GM08714 (cell line): Measurements from ENCODE around the gene SPEG.

Source experiments
- H3K4me3 ChIP-seq: fragments of 200-500 bp; sonication (Bioruptor generic); 2 replicates; pipeline ENCODE4 v1.5.1; 2014; ENCODE audit warnings: mild to moderate bottlenecking, low read length, inconsistent platforms
- ZNF274 ChIP-seq: IDR thresholded peaks from 2 replicates; pipeline ENCODE4 v1.6.1; 2012; ENCODE audit warnings: mild to moderate bottlenecking, low read depth, low read length

SPEG gene

DNA sequence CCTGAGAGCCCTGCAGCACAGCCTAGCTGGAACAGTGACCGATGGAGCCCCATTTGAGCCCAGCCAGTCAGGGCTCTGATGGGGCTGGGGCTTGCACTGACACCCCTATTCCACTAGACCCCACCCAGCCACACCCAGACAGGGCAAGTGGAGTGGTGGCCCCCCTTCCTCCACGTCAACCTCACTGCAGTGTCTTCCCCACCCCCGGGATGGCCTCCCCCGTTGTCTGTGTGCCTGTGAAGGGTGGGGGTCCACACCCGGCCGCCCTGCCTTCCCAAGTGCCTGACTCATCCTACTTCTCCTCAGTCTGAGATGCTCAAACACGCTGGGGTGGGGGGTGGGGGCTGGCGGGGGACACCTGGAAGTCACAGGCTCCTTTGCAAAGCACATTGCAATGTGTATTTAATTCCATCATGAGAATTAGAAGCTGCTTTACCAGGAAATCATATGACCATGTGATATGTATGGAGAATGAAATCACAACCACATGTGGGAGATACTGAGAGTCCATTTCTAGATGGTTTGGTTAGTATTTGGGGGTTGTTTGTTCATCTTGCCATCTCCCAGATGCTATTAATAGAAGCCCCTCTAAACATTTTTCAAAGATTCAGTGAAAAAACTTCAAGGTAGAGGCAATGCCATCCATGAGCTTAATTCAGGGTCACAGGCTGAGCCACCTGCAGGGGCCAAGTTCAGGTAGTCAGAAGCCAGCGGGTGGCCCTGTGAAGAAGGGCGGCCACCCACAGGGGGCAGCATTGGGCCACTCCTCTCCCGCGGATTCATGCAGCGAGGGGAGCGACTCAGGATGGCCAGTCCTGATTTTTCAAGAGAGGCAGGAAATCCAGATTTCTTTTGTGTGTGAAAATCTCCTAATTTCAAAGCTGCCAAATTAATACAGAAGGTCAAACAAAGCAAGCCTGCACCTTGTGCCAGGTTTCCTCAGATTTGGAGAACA, 41.3 kb downstream of the SPEG start:
- H3K4me3 ChIP-seq: no peak overlapping the region
- TF ChIP-seq ZNF274: no peak

DNA sequence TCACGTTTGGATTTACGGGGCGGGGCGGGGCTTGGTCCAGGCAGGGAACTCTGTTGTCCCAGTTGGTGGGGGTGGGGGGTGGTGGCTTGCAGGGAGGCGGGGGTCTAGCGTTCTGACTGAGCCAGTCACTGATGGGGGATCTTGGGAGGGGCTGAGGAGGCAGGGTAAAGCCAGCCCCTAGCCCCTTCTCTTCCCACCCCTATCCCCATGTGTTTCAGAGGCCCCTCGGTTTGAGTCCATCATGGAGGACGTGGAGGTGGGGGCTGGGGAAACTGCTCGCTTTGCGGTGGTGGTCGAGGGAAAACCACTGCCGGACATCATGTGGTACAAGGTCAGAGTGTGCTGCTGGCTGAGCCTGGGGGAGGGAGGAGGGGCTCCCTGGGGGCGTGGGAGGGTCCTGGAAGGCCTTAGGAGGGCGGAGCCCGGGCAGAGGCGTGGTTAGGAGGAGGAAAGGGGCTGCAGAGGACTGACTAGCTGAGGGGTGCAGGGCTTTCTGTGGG, 42.1 kb downstream of the SPEG start:
- TF ChIP-seq ZNF274: no peak
- H3K4me3 ChIP-seq: no peak overlapping the region

DNA sequence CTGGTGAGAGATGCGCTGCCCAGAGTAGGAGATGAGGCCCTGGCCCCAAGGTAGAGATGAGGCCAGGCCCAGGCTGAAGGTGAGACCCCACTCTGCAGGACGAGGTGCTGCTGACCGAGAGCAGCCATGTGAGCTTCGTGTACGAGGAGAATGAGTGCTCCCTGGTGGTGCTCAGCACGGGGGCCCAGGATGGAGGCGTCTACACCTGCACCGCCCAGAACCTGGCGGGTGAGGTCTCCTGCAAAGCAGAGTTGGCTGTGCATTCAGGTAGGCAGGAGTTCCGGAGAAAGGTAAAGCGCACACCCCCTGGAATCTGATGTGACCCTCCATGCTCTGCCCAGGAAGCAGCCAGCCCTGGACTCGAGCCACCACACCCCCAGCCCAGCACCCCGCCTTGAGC, 42.5 kb downstream of the SPEG start:
- H3K4me3 ChIP-seq: no peak overlapping the region
- no peak for TF ChIP-seq ZNF274

DNA sequence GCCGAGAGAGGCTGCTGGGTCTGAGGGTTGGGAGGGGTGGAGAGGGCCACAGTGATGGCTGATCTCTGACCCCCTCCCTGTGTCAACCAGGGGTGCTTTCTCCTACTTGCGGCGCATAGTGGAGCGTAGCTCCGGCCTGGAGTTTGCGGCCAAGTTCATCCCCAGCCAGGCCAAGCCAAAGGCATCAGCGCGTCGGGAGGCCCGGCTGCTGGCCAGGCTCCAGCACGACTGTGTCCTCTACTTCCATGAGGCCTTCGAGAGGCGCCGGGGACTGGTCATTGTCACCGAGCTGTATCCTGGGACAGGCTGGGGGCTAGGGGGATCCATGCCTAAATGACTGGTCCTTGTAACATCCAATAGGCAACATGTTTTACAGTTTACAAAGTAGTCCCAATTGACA, 43.2 kb downstream of the SPEG start:
- no peak for TF ChIP-seq ZNF274

DNA sequence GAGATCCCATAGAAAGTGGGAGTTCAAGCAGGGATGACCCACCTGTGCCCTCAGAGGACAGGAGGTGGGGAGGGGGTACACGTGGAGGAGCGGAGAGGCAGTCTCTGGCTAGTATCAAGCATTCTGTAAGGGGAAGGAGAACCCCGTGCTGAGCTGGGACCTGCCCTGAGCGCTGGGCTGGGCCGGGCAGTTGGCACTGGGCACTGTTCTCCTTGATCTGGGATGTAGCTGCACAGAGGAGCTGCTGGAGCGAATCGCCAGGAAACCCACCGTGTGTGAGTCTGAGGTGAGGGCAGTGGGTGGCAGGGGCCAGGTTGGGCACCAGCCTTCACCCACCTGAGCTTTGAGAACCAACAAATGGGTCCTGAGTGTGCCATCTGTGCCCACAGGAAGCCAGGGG, 44.3 kb downstream of the SPEG start:
- no peak for TF ChIP-seq ZNF274

More for the DNA sequence above, 43.2 kb downstream of the SPEG start:
- no peak overlapping the region for H3K4me3 ChIP-seq

DNA sequence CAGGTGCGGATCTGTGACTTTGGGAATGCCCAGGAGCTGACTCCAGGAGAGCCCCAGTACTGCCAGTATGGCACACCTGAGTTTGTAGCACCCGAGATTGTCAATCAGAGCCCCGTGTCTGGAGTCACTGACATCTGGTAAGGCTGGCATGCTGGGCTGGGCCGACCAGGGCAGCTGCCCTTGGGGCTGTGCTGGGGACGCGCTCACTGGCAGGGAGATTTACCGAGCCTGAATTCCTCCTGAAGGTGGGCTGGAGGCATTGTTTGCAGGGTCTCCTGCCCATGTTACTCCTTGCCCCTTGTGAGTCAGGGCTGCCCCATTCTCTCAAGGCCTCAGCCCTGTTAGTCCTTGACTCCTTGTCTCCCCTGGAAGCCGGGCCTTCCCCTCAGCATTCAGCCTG, 45.4 kb downstream of the SPEG start:
- no peak for TF ChIP-seq ZNF274

More for the DNA sequence above, 44.3 kb downstream of the SPEG start:
- H3K4me3 ChIP-seq: no peak overlapping the region

DNA sequence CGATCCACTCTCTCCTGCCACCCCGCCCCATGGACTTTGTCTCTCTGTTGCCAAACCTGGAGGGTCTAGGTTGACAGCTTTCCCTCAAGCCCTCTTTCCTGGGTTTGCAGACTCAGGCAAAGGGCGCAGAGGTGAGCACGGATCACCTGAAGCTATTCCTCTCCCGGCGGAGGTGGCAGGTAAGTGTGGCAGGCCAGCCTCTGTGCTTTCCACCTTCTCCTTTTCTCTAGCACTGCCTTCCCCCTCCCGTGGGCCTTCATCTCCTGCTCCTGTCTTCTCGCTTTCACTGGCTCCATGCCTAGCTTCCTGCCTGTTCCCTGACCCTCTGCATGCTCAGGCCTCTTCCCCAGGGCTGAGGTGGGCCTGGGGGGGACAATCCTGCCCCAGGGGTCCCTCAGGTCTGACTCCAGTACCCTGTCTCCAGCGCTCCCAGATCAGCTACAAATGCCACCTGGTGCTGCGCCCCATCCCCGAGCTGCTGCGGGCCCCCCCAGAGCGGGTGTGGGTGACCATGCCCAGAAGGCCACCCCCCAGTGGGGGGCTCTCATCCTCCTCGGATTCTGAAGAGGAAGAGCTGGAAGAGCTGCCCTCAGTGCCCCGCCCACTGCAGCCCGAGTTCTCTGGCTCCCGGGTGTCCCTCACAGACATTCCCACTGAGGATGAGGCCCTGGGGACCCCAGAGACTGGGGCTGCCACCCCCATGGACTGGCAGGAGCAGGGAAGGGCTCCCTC, 48.2 kb downstream of the SPEG start:
- H3K4me3 ChIP-seq: no peak overlapping the region
- no peak for TF ChIP-seq ZNF274

More for the DNA sequence above, 45.4 kb downstream of the SPEG start:
- H3K4me3 ChIP-seq: no peak overlapping the region

DNA sequence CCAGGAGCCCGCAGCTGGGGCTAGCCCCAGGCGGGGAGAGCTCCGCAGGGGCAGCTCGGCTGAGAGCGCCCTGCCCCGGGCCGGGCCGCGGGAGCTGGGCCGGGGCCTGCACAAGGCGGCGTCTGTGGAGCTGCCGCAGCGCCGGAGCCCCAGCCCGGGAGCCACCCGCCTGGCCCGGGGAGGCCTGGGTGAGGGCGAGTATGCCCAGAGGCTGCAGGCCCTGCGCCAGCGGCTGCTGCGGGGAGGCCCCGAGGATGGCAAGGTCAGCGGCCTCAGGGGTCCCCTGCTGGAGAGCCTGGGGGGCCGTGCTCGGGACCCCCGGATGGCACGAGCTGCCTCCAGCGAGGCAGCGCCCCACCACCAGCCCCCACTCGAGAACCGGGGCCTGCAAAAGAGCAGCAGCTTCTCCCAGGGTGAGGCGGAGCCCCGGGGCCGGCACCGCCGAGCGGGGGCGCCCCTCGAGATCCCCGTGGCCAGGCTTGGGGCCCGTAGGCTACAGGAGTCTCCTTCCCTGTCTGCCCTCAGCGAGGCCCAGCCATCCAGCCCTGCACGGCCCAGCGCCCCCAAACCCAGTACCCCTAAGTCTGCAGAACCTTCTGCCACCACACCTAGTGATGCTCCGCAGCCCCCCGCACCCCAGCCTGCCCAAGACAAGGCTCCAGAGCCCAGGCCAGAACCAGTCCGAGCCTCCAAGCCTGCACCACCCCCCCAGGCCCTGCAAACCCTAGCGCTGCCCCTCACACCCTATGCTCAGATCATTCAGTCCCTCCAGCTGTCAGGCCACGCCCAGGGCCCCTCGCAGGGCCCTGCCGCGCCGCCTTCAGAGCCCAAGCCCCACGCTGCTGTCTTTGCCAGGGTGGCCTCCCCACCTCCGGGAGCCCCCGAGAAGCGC, 49.1 kb downstream of the SPEG start:
- H3K4me3 ChIP-seq: no peak overlapping the region
- no peak for TF ChIP-seq ZNF274

DNA sequence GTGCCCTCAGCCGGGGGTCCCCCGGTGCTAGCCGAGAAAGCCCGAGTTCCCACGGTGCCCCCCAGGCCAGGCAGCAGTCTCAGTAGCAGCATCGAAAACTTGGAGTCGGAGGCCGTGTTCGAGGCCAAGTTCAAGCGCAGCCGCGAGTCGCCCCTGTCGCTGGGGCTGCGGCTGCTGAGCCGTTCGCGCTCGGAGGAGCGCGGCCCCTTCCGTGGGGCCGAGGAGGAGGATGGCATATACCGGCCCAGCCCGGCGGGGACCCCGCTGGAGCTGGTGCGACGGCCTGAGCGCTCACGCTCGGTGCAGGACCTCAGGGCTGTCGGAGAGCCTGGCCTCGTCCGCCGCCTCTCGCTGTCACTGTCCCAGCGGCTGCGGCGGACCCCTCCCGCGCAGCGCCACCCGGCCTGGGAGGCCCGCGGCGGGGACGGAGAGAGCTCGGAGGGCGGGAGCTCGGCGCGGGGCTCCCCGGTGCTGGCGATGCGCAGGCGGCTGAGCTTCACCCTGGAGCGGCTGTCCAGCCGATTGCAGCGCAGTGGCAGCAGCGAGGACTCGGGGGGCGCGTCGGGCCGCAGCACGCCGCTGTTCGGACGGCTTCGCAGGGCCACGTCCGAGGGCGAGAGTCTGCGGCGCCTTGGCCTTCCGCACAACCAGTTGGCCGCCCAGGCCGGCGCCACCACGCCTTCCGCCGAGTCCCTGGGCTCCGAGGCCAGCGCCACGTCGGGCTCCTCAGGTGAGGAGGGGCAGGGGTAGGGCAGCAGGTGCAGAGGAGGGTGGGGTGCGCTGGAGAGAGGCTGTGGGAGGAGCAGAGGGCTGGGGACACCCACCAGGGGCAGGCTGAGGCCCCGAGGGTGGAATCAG, 49.9 kb downstream of the SPEG start:
- H3K4me3 ChIP-seq: no peak overlapping the region
- no peak for TF ChIP-seq ZNF274

DNA sequence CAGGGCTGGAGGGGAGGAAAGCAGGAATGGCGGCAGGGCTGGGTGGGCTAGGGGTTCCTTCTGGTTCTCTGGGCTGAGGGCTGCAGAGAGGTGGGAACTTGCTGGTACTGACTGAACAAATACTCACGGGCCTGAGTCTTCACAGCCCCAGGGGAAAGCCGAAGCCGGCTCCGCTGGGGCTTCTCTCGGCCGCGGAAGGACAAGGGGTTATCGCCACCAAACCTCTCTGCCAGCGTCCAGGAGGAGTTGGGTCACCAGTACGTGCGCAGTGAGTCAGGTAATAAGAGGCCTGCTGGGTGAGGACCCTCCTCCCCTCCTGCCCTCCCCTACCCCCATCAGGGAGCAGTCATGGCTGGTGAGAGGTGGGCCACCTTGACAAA, 50.5 kb downstream of the SPEG start:
- TF ChIP-seq ZNF274: no peak
- no peak overlapping the region for H3K4me3 ChIP-seq

DNA sequence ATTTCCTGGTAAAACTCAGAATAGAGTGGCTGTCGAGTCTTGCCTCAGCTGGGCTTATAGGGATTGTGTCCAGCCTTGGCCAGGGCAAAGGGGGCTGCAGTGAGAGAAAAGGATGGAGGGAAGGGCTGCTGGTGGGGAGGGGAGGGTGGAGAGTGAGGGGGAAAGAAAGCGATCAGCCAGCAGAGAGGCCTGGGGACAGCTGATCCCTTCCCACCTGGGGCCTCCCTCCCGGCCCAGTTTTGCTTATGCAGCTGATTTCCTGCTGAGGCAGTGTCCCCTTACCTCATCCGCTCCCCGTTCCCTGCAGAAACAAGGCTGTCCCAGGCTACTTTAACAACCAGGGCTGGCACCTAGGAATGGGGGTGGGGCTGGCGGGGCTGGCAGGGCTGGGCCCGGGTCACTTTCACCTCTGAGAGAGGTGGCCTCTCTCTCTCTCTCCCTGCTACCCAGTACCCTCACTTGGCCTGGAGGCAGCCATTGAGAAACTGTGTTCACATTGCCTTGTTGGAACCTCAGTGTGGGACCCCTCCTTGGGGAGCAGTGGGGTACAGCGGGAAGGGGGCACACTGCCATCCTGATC, 51.8 kb downstream of the SPEG start:
- TF ChIP-seq ZNF274: no peak
- H3K4me3 ChIP-seq: no peak overlapping the region

DNA sequence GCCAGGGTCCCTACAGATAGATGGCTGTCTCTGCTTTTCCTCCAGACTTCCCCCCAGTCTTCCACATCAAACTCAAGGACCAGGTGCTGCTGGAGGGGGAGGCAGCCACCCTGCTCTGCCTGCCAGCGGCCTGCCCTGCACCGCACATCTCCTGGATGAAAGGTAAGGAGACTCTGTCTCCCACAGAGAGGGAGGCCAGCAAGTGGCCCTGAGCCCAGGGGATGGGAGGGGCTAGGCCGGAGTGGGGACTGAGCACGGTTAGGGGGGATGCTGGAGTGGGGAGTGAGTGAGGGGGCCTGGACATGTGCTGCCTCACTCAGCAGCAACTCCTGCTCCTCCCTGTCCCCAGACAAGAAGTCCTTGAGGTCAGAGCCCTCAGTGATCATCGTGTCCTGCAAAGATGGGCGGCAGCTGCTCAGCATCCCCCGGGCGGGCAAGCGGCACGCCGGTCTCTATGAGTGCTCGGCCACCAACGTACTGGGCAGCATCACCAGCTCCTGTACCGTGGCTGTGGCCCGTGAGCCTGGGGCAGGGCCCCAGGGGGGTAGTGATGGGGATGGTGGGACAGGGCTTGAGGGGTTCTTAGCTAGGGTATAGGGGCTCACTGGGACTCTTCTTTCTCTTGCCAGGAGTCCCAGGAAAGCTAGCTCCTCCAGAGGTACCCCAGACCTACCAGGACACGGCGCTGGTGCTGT, 53.7 kb downstream of the SPEG start:
- H3K4me3 ChIP-seq: no peak overlapping the region
- TF ChIP-seq ZNF274: no peak
